ENCODE data around the gene HOXC9. TPM values are rescaled to one million over a fixed set of nuclear protein-coding genes. Genes with fewer than 3 reads are reported as not detected.

Gene HOXC9
- total and polyA plus RNA-seq, 9 of the 15 experiments (the other 6 are each of a cell fraction or from before 2014, with no cell fraction given), result 1.1 to 10.5 (median 9.3) TPM

DNA sequence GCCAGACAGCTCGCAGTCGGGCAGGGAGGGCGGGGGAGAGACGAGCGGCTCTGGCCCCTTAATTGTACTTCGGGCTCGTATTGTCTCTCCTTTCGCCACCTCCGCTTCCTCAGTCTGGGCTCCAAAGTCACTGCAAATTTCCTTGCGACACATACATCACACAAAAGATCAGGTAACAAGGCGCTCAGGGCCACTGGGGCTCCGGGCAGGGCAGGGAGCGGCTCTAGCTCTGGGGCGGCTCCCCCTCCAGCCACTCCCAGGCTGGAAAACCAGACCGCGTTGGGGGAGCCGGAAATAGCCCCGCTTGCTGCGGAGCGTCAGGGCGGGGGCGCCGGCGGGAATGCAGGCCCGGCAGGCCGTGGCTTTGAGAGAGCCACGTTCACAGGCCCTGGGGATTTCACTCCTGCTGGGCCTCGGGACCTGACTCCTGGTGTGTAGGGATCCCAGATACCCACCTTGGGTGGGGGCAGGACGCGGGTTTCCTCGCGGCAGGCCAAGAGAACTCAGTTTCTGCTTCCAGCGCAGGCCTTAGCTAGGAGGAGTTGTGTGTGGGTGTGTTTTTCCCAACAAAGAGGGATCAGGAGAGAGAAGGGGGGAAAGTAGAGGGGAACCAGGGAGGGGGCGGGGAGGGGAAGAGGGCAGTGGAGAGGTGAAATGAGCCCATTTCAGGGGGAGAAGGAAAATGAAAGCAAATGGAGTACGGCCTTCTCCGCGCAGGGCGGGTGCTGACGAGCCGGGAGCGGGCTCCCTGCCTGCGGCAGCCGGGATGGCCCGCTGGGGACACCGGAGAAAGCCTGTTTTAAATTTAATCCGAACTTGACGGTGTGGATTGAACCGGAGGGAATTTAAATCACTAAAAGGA lies 4.4 kb upstream of the HOXC9 start (continued):
- TF ChIP-seq, protein P1, sequence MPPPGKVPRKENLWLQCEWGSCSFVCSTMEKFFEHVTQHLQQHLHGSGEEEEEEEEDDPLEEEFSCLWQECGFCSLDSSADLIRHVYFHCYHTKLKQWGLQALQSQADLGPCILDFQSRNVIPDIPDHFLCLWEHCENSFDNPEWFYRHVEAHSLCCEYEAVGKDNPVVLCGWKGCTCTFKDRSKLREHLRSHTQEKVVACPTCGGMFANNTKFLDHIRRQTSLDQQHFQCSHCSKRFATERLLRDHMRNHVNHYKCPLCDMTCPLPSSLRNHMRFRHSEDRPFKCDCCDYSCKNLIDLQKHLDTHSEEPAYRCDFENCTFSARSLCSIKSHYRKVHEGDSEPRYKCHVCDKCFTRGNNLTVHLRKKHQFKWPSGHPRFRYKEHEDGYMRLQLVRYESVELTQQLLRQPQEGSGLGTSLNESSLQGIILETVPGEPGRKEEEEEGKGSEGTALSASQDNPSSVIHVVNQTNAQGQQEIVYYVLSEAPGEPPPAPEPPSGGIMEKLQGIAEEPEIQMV (tag; conservative IDR thresholded peaks at IDR 0.05; ENCODE audit: low read depth), result no peak
- TF ChIP-seq SMAD1 (IDR thresholded peaks at IDR 0.05; ENCODE audit: low read depth, low read length, partially characterized antibody) (no peak), MXI1 (IDR thresholded peaks at IDR 0.05; ENCODE audit: low read depth, low read length) (no peak), MAFF (IDR thresholded peaks at IDR 0.05; ENCODE audit: low read length) (no peak), STAG1 (CRISPR knock-in tag; IDR thresholded peaks at IDR 0.05; ENCODE audit: borderline replicate concordance) (no peak), MBD2 (IDR thresholded peaks at IDR 0.05; ENCODE audit: borderline replicate concordance, low read depth) (no peak; the same call in none of the 2 replicates), DLX4 (CRISPR knock-in tag; IDR thresholded peaks at IDR 0.05) (no peak), ZBTB17 (CRISPR knock-in tag; IDR thresholded peaks at IDR 0.05) (0 out of 2 replicates have a peak, but pooled peaks have one; percentile 40), HMGN3 (IDR thresholded peaks at IDR 0.05; ENCODE audit: borderline replicate concordance, extremely low read depth, insufficient read length, low read depth, low read length) (no peak), NELFE (IDR thresholded peaks at IDR 0.05; ENCODE audit: insufficient read depth, insufficient read length) (no peak), OTX1 (CRISPR knock-in tag; IDR thresholded peaks at IDR 0.05) (no peak), PML (IDR thresholded peaks at IDR 0.05; ENCODE audit: low read length) (peak; percentile 68; the same call in 1 of the 2 replicates), NCOA4 (IDR thresholded peaks at IDR 0.05; ENCODE audit: partially characterized antibody) (no peak), TAF7 (tag; IDR thresholded peaks at IDR 0.05) (peak; percentile 68), FUS (optimal IDR thresholded peaks at IDR 0.05; ENCODE audit: low read depth, low read length) (no peak), CBFA2T3 (IDR thresholded peaks at IDR 0.05) (no peak), CHD4 (IDR thresholded peaks at IDR 0.05; ENCODE audit: insufficient read depth, insufficient replicate concordance, low read depth, low read length, poor library complexity, severe bottlenecking) (no peak), RHOXF2B (CRISPR knock-in tag; conservative IDR thresholded peaks at IDR 0.05) (no peak), HDGF (IDR thresholded peaks at IDR 0.05) (no peak), EP400 (IDR thresholded peaks at IDR 0.05) (peak; percentile 76; the same call in 1 of the 2 replicates), ETS2 (tag; IDR thresholded peaks at IDR 0.05; ENCODE audit: borderline replicate concordance, poor library complexity, severe bottlenecking) (no peak), ZNF507 (tag; conservative IDR thresholded peaks at IDR 0.05) (no peak), COPS2 (conservative IDR thresholded peaks at IDR 0.05) (no peak), ZNF24 (IDR thresholded peaks at IDR 0.05) (no peak), ZNF75A (CRISPR knock-in tag; IDR thresholded peaks at IDR 0.05) (no peak)
- TF ChIP-seq, protein P2, sequence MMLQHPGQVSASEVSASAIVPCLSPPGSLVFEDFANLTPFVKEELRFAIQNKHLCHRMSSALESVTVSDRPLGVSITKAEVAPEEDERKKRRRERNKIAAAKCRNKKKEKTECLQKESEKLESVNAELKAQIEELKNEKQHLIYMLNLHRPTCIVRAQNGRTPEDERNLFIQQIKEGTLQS (IDR thresholded peaks at IDR 0.05), result no peak
- TF ChIP-seq, protein P2 (CRISPR knock-in tag; conservative IDR thresholded peaks at IDR 0.05), result no peak
